Measurements from ENCODE around the gene ALDH7A1. TPM values are rescaled to one million over a fixed set of nuclear protein-coding genes. Genes with fewer than 3 reads are reported as not detected.

ALDH7A1 gene
- total RNA-seq, 1 donor from 2014 or later, result 90.6 TPM

- Histone ChIP-seq H2AFZ (ENCODE audit: low read depth, low read length) (no peak overlapping the region), H3K9ac (ENCODE audit: low read length) (no peak overlapping the region), H4K20me1 (ENCODE audit: insufficient read depth, low read length) (no peaks in the 10 kb centered on the region), H3K9me3 (ENCODE audit: insufficient read depth, low read depth, low read length) (no peaks in the 10 kb centered on the region), H3K27ac (ENCODE audit: low read depth, low read length) (no peak overlapping the region), H3K36me3 (ENCODE audit: insufficient read depth, low read length) (peaks cover 55% of the 10 kb centered on the region), H3K27me3 (ENCODE audit: insufficient read depth, low read length) (no peaks in the 10 kb centered on the region), H3K4me1 (ENCODE audit: insufficient read depth, low read length) (no peaks in the 10 kb centered on the region), H3K4me3 (ENCODE audit: insufficient read depth, low read depth, low read length) (no peak overlapping the region), H3K4me2 (ENCODE audit: low read length) (no peak overlapping the region), H3K79me2 (ENCODE audit: insufficient read depth, low read length) (no peaks in the 10 kb centered on the region)
- Mint-ChIP-seq H3K4me3 (ENCODE audit: unreplicated experiment) (no peak overlapping the region), H3K36me3 (ENCODE audit: low read depth, unreplicated experiment) (peaks cover 58% of the 10 kb centered on the region), H3K4me1 (ENCODE audit: low read depth, unreplicated experiment) (peaks cover 4% of the 10 kb centered on the region), H3K27me3 (ENCODE audit: low read depth, unreplicated experiment) (no peaks in the 10 kb centered on the region), H3K9me3 (ENCODE audit: unreplicated experiment) (peaks cover 2% of the 10 kb centered on the region), H3K27ac (ENCODE audit: unreplicated experiment) (no peak overlapping the region)
- TF ChIP-seq EZH2 (IDR thresholded peaks at IDR 0.05; ENCODE audit: insufficient read depth, low read length), result no peak
- DNase-seq (ENCODE audit: low read depth), result no peak
- no peak for FAIRE-seq
These were observed 106.5 kb downstream of the ALDH7A1 start for GRCh38 chr5:126488443-126489065.

- no peak for DNase-seq (ENCODE audit: low read depth)
- H3K27ac Mint-ChIP-seq (ENCODE audit: unreplicated experiment), result no peak overlapping the region
- Histone ChIP-seq H3K4me3 (ENCODE audit: insufficient read depth, low read depth, low read length) (no peak overlapping the region), H3K79me2 (ENCODE audit: insufficient read depth, low read length) (no peaks in the 10 kb centered on the region), H3K4me1 (ENCODE audit: insufficient read depth, low read length) (no peaks in the 10 kb centered on the region), H3K27me3 (ENCODE audit: insufficient read depth, low read length) (no peaks in the 10 kb centered on the region), H3K9me3 (ENCODE audit: insufficient read depth, low read depth, low read length) (no peaks in the 10 kb centered on the region), H4K20me1 (ENCODE audit: insufficient read depth, low read length) (no peaks in the 10 kb centered on the region), H2AFZ (ENCODE audit: low read depth, low read length) (no peak overlapping the region), H3K9ac (ENCODE audit: low read length) (no peak overlapping the region), H3K36me3 (ENCODE audit: insufficient read depth, low read length) (peaks cover 48% of the 10 kb centered on the region), H3K4me2 (ENCODE audit: low read length) (no peak overlapping the region), H3K27ac (ENCODE audit: low read depth, low read length) (no peak overlapping the region)
- TF ChIP-seq CTCF (IDR thresholded peaks at IDR 0.05; ENCODE audit: insufficient read depth, low read depth, low read length), result no peak
- no peak for TF ChIP-seq EZH2 (IDR thresholded peaks at IDR 0.05; ENCODE audit: insufficient read depth, low read length)
- H3K4me3 Mint-ChIP-seq (ENCODE audit: unreplicated experiment), result no peak overlapping the region
- H3K27me3 Mint-ChIP-seq (ENCODE audit: low read depth, unreplicated experiment), result no peaks in the 10 kb centered on the region
- H3K4me1 Mint-ChIP-seq (ENCODE audit: low read depth, unreplicated experiment), result peaks cover 4% of the 10 kb centered on the region
- peaks cover 2% of the 10 kb centered on the region for H3K9me3 Mint-ChIP-seq (ENCODE audit: unreplicated experiment)
- H3K36me3 Mint-ChIP-seq (ENCODE audit: low read depth, unreplicated experiment), result peaks cover 52% of the 10 kb centered on the region
- no peak for FAIRE-seq
These were observed 107.4 kb downstream of the ALDH7A1 start for GRCh38 chr5:126487596-126487995.

- H3K36me3 Mint-ChIP-seq (ENCODE audit: low read depth, unreplicated experiment), result peaks cover 45% of the 10 kb centered on the region
- H3K27me3 ChIP-seq (ENCODE audit: insufficient read depth, low read length), result no peaks in the 10 kb centered on the region
- no peaks in the 10 kb centered on the region for H3K27me3 Mint-ChIP-seq (ENCODE audit: low read depth, unreplicated experiment)
- no peak for DNase-seq (ENCODE audit: low read depth)
- no peak overlapping the region for H3K27ac Mint-ChIP-seq (ENCODE audit: unreplicated experiment)
- peaks cover 4% of the 10 kb centered on the region for H3K4me1 Mint-ChIP-seq (ENCODE audit: low read depth, unreplicated experiment)
- H2AFZ ChIP-seq (ENCODE audit: low read depth, low read length), result no peak overlapping the region
- H3K36me3 ChIP-seq (ENCODE audit: insufficient read depth, low read length), result peaks cover 43% of the 10 kb centered on the region
- no peak overlapping the region for H3K9ac ChIP-seq (ENCODE audit: low read length)
- no peak overlapping the region for H3K4me3 ChIP-seq (ENCODE audit: insufficient read depth, low read depth, low read length)
- H3K4me1 ChIP-seq (ENCODE audit: insufficient read depth, low read length), result no peaks in the 10 kb centered on the region
- H3K9me3 Mint-ChIP-seq (ENCODE audit: unreplicated experiment), result peaks cover under 1% of the 10 kb centered on the region
- TF ChIP-seq EZH2 (IDR thresholded peaks at IDR 0.05; ENCODE audit: insufficient read depth, low read length) (no peak), CTCF (IDR thresholded peaks at IDR 0.05; ENCODE audit: insufficient read depth, low read depth, low read length) (no peak)
- no peak overlapping the region for H3K4me2 ChIP-seq (ENCODE audit: low read length)
- H4K20me1 ChIP-seq (ENCODE audit: insufficient read depth, low read length), result no peaks in the 10 kb centered on the region
- H3K9me3 ChIP-seq (ENCODE audit: insufficient read depth, low read depth, low read length), result no peaks in the 10 kb centered on the region
- no peak for FAIRE-seq
- H3K4me3 Mint-ChIP-seq (ENCODE audit: unreplicated experiment), result no peak overlapping the region
- no peaks in the 10 kb centered on the region for H3K79me2 ChIP-seq (ENCODE audit: insufficient read depth, low read length)
- no peak overlapping the region for H3K27ac ChIP-seq (ENCODE audit: low read depth, low read length)
These were observed 108.7 kb downstream of the ALDH7A1 start for GRCh38 chr5:126486332-126486731.

Data from astrocyte (in vitro differentiated cells and primary cell).